Hematopoietic multipotent progenitor cell treated with erythropoietin and hydrocortisone succinate and interleukin-3 and kit ligand, for 8 days (in vitro differentiated cells): Measurements from ENCODE around the gene ULBP1.
A peak's percentile ranks its signal among the peaks of the same experiment; 100 is the strongest.
"Not testable (repeated sequence)": the region's sequence is repeated elsewhere in the genome, so short reads cannot be mapped to it uniquely, and the experiment has no call there.

Experiments used
- DNase-seq: peaks from one replicate; pipeline ENCODE4 v3.0.0-alpha.2; 2015

ULBP1 gene

DNA sequence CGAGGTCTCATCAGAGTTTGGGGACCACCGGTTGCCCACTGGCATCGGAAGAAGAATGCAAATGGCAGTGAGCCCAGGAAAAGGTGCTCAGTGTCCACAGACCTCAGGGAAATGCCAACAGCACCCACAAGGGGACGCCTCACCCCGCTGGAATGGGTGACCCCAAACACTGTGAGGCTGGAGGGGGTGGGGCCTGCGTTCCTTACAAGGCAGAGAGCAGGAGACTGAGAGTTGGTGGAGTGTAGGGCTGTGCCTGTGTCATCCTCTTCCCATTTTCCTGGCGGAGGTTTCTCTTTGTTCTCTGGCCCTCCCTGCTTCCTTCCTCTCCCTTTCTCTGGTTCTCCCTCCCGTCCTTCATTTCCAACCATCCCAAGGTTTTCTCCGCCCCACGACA is 9.8 kb upstream of the ULBP1 start:
- DNase-seq = not testable (repeated sequence)

DNA sequence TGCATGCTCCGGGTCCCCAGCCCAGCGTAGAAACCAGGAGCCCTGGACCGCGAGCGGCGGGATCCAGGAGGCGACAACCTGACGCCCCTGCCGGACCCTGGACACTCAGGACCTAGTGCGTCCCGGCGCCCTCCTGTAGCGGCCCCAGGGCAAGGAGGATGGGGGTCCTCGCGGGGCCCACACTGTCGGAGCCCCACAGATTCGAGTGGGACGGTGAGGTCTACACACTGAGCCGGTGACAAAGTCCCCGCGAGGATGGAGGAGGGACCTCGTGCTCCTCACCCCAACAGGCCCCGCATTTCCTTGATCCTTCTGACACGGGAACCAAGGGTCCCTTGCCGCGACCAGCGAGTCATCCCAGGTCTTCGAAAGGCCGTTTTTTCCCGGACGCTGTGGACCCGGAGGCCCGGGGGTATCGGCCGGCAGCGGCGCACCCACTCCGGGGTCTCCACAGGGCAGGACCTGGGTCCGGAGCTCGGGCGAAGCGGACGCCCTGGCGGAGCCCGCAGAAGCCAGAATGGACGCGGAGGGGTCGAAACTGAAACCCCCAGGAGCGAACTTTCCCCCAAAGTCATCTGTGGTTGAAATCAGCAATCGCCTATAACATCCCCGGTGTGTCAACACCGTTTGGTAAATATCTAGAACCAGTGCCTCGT is 9.3 kb upstream of the ULBP1 start:
- DNase-seq = not testable (repeated sequence)

DNA sequence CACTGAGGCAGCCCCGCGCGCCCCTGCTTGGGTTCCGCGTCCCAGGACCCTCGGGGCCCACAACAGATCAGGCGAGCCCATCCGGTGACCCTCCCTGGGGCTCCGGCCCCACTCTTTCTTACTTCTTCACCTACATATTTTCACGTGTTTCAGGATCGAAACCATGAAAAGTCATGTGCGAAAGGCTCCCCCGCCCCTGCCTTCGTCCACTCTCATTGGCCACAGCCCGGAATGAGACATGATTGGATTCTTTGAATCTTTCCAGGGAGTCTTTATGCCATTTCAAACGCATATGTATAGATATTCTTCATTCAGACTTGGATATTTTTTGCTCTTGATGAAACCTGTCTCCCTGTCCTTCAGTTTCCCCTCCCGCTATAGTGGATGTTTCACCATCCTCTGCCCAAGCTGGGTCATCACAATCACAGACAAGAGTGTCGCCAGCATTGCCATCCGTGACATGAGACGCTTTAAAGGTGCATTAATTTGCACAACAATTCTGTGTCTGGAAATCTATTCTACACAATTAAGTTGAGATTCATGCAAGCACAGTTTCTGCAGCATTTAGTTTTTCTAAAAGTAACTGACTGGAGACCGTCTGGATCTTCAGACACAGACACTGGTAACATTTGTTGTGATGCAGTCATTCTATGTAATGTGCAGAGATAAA is 8.6 kb upstream of the ULBP1 start:
- DNase-seq = not testable (repeated sequence)

DNA sequence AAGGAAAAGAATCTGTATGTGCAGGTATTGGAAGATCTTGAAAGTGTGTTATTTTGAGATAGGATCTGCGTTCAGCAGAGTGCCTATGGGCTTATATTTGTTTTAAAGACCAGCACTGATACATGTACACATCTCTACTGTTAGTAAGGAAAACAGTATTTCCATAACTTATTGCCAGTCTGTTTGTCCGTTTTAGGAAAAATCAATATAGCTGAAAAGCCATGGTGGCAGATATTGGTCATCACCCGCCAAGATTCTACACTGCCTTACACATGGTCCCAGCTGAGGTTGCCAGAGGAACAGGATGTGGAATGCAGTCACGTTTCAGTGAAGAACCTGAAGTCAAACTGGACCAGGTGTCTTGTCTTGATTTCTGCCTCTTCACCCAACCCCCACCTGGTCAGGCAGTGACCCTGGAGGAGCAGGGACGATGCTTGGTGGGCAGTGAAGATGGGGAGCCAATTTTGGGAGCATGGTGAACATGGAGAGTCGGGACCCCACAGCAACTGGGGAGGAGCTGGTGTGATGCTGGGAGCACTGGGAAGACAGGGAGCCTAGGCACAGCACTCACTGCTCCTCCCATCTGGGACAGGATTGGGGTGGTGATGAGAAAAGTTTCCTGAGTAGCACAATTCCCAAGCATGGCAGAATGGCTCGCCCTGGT is 8.0 kb upstream of the ULBP1 start:
- DNase-seq = not testable (repeated sequence)

DNA sequence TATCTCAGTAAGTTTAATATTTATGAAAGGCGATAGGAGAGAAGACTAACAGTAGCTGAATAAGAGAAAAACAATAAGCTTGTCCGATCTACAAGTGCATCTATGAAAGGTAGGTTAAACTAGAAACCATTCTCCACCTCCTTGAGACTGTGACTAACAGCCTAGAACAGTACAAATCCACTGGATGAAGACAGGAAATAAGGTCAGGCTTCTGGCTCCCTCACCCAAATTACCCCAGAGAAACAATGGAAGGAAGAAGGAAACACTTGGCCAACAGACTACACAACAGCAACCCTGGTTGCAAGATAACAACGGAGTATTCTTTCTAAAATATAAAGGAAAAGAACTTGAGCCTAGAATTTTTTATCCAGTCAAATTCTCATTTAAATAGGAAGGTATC is 5.6 kb upstream of the ULBP1 start:
- not testable (repeated sequence) for DNase-seq

DNA sequence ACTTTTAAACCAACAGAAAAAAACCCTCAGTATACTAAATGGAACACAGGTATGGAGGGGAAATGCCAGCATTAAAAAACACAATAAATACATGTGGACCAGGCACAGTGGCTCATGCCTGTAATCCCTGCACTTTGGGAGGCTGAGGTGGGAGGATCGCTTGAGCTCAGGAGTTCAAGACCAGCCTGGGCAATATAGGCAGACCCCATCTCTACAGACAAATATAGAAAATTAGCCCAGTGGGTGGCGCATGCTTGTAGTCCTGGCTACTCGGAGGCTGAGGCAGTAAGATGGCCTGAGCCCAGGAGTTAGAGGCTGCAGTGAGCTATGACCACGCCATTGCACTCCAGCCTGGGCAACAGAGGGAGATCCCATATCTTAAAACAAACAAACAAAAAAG is 3.9 kb upstream of the ULBP1 start:
- not testable (repeated sequence) for DNase-seq

DNA sequence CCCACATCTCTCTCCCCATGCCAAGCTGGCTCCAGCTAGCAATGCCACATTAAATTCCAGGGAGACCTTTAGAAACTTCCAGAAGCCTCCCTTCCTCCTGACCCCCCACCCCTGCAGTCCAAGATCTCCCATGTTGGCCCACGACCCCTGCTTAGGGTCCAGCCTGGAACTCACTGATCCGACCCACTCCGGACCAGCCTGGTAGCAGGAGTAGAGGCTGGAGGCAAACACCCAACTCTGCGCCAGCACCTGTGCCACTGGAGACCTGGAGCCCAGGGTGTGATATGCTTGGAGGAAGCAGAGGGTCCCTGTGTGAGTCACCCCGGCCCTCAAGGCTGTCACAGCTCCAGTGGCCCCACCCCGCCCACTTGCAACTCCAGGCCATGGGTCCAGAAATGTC is 3.3 kb upstream of the ULBP1 start:
- no peak for DNase-seq

DNA sequence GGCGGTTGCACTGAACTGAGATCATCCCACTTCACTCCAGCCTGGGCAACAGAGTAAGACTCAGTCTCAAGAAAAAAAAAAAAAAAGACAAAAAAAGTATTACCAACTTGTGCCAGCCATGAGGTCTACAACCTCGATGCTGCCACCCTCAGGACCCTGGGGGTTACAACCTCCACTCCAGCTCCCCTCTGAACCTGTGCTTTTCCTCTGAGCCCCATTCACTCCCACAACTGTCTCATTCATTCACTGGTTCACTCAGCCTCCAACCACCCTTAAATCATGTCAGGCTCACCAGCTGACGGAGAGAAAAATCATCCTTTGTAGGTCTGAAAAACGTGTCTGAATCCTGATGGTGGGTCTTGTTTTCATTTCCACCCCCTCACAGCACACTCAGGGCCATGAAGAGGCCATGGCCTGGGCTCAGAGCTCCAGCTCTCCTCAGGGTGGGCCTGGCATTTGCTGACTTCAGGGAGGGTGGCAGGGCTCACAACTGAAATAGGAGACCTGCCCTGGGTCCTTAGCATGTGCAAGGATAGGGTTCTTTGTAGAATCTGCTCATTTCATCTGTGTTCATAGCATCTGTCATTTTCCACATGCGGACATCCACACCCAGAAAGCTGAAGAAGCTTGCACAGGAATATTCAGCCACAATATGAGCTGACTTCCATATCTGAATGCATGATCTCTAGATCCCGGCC is 1.9 kb upstream of the ULBP1 start:
- peak; percentile 62 for DNase-seq

DNA sequence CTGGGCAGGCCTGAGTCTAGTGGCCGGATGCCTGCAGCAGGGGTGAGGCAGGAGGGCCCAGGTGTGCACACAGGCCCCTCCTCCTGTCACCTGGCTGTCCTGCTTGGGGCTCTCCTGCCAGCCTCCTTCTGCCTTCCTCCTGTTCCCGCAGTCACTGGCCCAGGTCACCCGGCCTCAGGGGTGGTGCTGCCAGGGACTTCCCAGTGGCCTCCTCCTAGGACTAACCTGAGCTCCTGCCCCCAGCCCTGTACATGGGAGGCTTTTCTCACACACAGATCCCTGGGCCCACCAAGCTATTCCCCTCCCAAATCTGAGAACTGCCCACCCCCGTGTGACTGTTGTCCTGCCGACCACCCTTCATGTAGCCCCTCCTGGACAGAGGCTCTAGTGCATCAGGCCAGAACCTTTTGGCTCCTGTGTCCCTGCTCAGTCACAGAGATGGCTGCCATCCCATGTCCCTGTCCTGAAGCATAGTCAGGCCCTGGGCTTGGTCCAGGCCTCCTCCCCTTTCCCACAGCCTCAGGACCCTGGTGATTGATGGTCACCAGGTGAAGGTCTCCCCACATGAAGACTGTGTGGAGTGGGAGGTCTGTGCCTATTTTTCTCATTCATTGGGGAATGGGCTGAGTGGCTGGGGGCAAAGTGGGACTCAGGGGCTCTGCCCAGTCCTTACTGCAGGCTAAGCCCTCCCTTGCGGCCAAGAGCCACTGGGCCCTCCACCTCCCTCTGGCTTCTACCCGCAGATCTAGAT is 1.1 kb upstream of the ULBP1 start:
- DNase-seq = no peak

DNA sequence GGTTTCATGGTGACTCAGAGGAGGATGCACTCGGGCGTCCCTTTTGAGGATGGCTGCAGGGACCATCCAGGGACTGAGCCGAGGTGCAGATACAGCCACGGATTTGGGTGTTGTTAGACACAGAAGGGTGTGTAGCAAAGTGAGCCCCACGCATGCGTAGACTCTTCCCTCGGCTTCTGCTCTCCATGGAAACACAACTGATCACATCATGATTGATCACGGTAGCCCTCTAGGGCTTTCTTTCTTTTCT is 606 bp upstream of the ULBP1 start:
- DNase-seq = peak; percentile 73

DNA sequence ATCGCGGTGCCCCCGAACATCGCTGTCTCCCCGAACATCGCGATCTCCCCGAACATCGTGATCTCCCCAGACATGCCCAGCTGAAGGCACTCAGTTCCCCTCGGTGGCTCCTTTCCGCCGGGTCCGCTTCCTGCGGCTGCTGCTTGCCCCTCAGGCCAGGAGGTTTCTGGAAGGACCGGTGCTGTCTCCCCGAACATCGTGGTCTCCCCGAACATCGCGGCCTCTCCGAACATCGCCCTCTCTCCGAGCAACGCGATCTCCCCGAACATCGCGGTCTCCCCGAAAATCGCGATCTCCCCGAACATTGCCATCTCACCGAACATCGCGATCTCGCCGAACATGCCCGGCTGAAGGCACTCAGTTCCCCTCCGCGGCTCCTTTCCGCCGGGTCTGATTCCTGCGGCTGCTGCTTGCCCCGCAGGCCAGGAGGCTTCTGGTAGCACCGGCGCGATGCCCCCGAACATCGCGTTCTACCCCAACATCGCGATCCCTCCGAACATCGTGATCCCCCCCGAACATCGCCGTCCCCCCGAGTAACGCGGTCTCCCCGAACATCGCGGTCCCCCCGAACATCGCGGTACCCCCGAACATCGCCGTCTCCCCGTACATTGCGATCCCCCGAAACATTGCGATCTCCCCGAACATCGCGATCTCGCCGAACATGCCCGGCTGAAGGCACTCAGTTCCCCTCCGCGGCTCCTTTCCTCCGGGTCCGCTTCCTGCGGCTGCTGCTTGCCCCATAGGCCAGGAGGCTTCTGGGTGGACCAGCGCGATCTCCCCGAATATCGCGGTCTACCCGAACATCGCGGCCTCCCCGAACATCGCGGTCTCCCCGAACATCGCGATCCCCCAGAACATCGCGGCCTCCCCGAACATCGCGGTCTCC is 808 bp downstream of the ULBP1 start:
- no peak for DNase-seq

DNA sequence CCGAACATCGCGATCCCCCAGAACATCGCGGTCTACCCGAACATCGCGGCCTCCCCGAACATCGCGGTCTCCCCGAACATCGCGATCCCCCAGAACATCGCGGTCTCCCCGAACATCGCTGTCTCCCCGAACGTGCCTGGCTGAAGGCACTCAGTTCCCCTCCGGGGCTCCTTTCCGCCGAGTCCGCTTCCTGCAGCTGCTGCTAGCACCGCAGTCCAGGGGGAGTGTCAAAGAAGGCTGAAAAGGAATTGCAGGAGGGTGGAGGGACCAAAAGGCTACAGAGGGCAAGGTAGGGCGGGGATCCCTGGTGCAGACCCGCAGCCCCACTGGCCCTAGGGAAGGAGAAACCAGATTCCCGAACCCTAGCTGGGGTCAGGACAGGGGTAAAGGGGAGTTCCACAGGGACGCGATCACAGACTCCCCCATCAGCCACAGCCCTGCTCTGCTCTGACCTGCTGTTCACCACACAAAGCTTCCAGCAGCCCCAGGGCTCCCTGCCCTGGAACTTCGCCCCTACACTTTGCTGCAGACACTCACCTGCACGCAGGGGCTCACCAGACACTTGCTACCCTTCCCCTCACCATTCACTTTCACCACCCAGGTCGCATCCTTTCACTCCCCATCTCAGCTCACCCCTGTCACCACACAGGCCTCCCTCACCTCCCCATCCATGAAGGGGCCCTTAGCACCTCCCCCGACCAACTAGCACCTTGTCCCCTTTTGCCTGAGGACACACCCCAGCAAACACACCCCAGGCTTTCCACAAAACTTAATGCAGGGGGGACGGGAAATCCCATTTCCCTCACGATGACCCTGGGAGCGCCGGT is 1.7 kb downstream of the ULBP1 start:
- no peak for DNase-seq

DNA sequence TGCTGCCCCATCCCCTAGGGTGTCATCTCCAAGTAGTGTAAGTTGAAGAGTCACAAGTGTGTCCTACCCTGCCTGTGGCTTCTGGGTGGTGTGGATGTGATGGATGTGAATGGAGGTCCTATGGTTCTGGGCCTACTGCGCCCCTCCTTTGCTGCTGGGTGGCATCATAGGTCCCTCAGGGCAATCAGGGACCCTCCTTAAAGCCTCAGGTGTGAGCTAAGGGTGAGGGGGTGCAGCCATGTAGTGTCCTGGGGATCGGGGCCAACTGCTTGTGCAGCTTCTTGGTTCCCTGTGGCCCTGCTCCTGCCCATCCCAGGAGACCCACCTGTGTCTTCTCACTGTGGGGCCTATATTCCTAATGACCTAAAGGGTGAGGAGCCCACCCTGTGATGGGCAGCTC is 2.6 kb downstream of the ULBP1 start:
- not testable (repeated sequence) for DNase-seq

DNA sequence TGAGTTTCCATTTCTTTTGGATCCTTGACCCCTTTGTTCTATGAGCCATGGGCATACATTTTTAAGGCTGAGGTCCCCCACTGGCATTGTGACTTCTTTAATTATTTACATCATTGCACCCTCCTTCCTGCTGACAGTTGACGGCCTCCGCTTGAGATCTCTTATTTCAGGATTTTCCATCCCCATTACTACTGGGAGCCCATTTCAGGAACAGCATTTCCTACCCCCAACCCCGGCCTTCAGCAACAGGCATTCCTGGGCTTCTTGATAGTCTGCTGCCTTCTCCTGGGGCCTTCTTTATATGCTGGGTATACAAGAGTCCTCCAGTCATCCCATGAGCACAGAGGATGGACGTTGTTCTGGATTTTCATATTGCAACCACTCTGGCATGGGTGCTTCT is 3.8 kb downstream of the ULBP1 start:
- no peak for DNase-seq

DNA sequence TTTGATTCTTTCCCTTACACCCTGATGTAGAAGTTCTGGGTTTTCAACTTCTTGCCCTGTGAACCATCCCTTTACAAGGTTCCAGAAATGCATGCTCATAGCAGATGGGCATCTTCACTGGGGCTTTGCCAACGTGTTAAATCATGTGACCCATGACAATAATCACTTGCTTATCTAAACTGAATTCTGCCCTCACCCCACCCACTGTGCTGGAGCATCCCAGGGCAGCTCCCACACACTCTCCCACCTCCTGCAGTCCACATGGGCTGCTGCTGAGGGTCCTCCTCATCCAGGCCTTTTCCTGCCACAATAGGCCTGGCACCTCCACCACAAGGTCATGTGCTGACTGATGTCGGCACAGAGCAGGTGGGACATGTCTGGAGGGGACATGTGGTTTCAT is 4.3 kb downstream of the ULBP1 start:
- DNase-seq = peak; percentile 39

DNA sequence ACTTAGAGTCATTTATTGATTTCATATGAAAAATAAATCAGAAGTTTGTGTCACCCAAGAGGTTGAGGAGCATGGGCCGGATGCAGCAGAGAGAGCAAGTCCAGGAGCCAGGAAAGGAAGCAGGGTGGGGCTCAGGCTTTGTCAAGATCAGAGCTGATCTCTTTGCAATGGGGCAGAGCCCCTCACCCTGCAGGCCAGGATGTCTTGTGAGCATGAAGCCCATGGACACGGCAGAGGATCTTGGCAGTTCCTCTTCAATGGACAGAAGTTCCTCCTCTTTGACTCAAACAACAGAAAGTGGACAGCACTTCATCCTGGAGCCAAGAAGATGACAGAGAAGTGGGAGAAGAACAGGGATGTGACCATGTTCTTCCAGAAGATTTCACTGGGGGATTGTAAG is 5.2 kb downstream of the ULBP1 start:
- not testable (repeated sequence) for DNase-seq

DNA sequence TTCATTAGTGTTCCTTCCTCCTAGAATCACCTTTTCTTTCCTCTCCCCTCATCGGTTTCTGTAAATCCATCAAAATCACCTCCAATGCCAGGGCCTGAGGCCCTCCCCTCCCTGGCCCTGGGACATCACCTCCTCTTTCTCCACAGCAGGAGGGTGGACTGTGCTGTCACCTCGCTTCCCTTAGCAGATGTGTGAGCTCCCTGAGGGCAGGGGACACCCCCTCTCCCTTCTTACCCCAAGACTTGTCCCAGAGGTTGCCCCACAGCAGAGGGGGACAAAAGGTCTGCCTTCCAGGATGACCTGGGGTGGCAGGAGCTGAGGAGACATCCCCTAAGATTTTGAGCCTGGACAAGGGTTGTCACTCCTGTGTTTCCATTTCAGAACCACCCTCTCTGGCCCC is 5.9 kb downstream of the ULBP1 start:
- no peak for DNase-seq

DNA sequence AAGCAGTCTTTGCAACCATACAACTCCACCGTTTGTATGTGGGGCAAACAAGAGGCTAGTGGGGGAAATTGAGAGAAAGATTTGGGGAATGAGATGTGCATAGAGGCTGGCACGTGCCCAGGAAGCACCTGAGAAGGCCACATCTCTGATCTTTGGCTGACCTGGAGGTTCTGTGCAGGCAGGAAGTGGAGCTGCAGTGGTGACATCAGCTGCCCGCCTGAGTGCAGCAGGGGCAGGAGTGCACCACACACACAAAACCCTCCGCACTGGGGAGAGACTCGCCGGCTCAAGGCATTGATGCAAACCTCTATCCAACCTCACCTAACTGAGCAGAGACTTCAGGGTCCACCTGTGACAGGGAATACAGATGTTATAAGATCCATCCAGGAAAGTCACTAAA is 10.7 kb downstream of the ULBP1 start:
- not testable (repeated sequence) for DNase-seq

DNA sequence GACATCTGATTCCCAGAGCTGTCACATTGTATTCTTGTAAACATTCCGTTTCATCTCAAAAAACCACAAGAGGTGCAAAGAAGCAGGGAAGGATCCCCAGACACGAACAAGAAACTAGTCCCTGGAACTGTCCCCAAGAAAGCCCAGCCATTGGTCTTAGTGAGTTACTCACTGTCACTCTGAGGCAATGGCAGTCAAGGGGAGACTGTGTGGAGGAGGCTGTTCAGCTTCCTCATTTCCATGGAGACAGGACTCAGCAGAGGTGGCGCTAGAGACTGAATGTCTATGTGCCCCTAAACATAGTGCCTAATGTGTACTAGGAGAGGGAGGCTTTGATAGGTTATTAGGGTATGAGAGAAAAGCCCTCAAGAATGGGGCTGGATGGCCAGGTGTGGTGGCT is 11.1 kb downstream of the ULBP1 start:
- no peak for DNase-seq

DNA sequence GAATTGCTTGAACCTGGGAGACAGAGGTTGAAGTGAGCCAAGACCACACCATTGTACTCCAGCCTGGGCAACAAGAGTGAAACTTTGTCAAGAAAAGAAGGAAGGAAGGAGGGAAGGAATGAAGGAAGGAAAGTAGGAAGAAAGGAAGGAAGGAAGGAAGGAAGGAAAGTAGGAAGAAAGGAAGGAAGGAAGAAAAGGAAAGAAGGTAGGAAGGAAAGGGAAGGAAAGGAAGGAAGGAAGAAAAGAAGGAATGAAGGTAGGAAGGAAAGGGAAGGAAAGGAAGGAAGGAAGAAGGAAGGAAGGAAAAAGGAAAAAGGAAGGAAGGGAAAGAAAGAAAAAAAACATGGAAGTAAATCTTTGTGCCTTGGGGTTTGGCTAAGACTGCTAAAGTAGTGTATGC is 11.7 kb downstream of the ULBP1 start:
- no peak for DNase-seq

DNA sequence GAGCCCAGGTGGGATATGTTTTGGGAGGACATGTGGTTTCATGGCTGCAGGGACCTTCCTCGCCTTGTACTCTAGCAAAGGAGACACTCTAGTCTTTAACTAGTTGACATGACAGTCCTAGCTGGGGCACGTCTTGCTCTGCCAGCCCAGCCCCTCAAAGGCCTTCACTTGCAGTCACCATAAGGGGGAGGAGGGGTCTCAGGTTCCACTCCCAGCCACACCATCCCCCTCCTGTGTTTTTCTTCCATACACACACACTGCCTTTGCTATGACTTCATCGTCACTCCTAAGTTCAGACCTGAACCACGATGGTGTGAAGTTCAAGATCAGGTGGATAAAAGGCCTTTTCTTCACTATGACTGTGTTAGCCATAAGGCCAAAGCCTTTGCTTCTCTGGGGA is 13.5 kb downstream of the ULBP1 start:
- no peak for DNase-seq
